GM12873 (cell line): Measurements from ENCODE around the gene TMEM186.

Source experiments
- TF ChIP-seq, protein P1 (sequence below): IDR thresholded peaks from 2 replicates; pipeline ENCODE4 v1.5.1; 2012; ENCODE audit warnings: low read depth, mild to moderate bottlenecking, moderate library complexity, low read length, control low read depth; ENCODE audit not compliant: insufficient read depth; ENCODE audit errors: missing control alignments

TMEM186 gene

DNA sequence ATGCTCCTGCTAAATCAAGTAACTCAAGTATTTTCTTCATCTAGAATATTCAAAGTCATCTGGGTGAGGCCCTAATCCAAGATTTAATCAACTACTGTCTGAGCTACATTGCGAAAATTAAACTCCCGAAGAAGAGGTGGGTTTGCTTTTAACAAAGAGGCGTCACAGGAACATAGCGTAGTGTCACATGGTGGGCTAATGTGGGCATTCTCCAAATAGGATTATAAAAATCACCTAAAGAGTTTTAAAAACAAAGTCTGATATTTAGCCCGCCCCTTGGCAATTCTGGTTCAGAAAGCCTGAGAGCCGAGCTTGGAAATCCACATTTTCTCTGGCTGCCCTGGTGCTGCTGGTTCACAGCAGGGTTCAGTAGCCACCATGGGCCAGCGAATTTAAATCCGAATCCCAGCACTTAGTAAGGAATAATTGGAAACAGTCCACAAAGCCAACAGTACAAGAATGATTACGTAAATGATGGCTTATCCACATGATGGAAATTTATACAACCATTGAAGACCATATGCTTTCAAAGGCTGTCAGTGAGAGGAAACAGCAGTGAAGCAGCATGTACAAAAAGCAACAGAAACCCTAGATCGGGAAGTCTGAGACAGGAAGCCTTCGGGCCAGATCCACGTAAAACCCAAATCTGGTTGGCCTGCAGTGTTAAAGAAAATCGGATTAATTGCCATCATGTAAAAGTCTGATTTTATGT is 9.0 kb upstream of the TMEM186 start:
- TF ChIP-seq, protein P1, sequence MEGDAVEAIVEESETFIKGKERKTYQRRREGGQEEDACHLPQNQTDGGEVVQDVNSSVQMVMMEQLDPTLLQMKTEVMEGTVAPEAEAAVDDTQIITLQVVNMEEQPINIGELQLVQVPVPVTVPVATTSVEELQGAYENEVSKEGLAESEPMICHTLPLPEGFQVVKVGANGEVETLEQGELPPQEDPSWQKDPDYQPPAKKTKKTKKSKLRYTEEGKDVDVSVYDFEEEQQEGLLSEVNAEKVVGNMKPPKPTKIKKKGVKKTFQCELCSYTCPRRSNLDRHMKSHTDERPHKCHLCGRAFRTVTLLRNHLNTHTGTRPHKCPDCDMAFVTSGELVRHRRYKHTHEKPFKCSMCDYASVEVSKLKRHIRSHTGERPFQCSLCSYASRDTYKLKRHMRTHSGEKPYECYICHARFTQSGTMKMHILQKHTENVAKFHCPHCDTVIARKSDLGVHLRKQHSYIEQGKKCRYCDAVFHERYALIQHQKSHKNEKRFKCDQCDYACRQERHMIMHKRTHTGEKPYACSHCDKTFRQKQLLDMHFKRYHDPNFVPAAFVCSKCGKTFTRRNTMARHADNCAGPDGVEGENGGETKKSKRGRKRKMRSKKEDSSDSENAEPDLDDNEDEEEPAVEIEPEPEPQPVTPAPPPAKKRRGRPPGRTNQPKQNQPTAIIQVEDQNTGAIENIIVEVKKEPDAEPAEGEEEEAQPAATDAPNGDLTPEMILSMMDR: no peak

DNA sequence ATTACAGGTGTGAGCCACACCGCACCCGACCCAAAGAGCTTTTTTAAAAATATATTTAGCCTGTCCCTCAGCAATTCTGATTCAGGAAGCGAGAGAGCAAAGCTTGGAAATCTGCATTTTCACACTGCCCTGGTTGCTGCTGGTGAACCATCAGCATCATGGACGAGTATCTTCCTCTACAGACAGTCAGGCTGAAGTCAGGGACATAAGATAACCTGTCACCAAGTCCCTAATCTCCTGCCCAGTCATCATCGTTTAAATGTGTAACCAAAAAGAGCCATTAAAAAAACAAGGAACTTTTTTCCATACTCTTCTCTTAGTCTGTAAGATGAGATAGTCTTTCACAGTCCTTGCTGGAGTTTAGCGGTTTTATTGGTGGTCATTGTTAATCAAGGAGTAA is 6.9 kb upstream of the TMEM186 start:
- TF ChIP-seq, protein P1: no peak

DNA sequence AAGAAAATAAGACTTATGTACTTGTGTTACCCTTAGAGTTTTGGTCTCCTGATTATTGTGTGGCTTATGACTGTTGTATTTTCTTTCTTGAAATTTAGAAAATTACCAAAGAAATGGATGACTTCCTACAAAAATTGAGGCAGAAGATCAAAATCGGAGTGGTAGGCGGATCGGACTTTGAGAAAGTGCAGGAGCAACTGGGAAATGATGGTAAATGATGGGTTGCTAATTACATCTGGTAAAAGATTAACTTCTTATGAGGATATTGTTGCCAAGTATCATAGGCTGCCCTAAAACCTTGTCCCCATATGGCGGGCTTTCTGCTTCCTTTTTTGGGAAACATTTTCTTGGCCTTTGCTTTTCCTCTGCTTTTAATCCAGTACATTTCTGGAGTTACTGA is 4.3 kb upstream of the TMEM186 start:
- TF ChIP-seq, protein P1: no peak

DNA sequence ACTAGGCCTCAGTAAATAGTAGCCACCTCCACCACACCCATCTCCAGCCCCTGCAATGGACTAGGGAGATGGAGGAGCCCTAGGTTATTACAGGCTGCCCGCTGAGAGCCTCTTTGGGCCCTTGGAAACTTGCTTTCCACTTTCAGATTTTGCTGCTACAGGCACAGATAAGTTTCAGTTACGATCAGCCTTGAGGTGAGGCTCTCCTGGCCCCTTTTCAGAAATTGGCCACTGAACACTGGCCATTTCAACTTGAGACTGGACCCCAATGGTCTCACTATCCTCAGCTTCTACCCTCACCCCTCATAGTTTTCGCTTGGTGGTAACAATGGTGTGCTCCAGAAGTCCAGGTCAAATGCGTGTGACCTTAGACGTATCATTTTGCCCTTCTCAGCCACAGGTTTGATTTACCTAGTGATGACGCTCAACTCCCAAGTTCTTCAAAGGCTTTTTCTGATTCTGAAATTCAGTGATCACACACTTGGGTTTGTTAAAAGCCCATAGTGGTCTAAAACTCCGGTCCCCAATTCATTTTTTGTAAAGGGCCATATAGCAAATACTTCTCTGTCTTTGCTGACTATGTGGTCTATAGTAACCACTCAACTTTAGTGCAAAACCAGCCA is 1.2 kb upstream of the TMEM186 start:
- TF ChIP-seq, protein P1: no peak

DNA sequence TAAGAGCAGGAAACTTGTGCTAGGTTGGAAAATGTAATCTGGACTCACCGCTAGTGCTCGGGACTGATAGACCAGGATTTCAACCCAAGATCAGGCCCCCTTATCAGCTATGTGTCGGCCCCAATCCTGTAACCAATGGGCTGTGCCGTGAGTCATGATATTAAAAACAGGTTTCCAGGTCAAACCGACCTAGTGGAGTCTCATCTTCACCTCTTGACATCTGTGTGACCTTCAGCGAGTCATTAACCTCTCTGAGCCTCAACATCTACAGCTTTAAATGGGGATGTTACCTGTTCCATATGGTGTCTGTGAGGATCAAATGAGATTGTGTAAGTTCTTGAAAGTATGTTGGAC is 712 bp upstream of the TMEM186 start:
- TF ChIP-seq, protein P1: no peak

DNA sequence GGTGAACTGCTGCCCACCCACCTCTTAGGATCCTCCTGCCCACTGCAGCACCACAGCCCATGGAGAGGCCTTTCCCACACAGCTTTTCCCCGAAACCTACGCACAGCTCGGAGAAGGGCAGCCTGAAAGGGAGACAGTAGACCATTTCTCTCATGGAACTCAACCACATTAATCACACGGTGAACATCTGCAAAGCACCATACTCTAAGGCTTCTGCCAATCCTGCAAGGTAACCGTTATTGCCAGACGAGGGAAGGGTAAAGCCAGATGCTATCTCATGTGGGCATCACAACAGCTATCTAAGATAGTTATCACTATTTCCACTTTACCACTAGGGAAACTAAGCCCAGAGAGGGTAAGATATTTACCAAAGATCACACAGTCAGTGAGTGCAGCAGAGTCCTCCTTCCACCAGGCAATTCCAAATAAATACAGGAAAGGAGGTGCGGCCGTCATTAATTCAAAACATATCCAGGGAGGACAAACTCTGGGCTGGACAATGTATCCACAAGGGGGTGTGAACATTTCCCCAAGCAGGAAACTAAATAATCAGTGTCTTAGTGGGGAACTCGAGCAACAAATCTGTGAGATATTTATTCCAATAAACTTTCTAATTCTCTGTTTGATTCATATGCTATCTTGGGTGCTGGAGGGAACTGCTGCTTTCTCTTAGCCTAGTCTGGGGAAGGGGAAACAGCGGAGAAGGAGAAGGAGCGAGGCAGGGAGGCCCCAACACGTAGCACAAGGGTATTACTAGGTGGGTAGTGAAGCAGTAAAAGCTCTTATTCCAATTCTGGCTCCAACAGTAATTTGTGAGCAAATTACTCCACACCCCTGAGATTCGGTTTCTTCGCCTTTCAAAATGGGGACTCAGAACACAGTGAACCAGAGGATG is 723 bp downstream of the TMEM186 start:
- TF ChIP-seq, protein P1: peak; percentile 2

DNA sequence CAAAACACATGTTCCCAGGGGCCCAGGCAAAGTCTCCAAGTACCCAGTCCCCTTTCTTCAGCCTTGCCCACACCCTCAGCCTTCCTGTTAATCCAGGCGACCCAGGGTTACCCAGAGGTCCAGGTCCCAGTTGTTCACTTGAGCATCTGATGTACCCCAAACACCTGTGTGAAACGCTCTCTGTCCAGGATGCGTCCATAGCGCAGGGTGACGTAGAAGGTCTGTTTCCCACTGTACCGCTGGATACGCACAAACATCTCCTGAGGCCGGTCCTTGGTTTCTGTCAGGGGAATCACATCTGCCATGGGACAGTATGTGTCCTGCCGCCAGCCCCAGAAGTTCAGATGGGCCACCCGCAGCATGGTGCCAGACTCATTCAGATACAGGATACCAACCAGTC is 1.6 kb downstream of the TMEM186 start:
- TF ChIP-seq, protein P1: no peak
